Right forelimb (tissue), 1 donor: ENCODE results near the gene TRAK2.
"Not testable (repeated sequence)": the region's sequence is repeated elsewhere in the genome, so short reads cannot be mapped to it uniquely, and the experiment has no call there.

Experiments
- DNase-seq: peaks from one replicate; pipeline ENCODE4 v3.0.0-alpha.2; 2018

Gene TRAK2

GRCh38 chr2:201414099-201415023 is 36.9 kb downstream of the TRAK2 start:
- DNase-seq = no peak

GRCh38 chr2:201413552-201413951 is 37.7 kb downstream of the TRAK2 start:
- no peak for DNase-seq

- no peak for DNase-seq
Observed at GRCh38 chr2:201413143-201413542, 38.1 kb downstream of the TRAK2 start.

GRCh38 chr2:201411421-201411820 is 39.8 kb downstream of the TRAK2 start:
- no peak for DNase-seq

GRCh38 chr2:201408931-201409330 is 42.3 kb downstream of the TRAK2 start:
- no peak for DNase-seq

- DNase-seq = no peak
Observed at GRCh38 chr2:201407265-201407664, 44.0 kb downstream of the TRAK2 start.

GRCh38 chr2:201406077-201406662 is 45.1 kb downstream of the TRAK2 start:
- no peak for DNase-seq

GRCh38 chr2:201404699-201405280 is 46.5 kb downstream of the TRAK2 start:
- no peak for DNase-seq

GRCh38 chr2:201403880-201404279 is 47.4 kb downstream of the TRAK2 start:
- DNase-seq = no peak

- DNase-seq = no peak
Observed at GRCh38 chr2:201402651-201403562, 48.4 kb downstream of the TRAK2 start.

- no peak for DNase-seq
Observed at GRCh38 chr2:201401815-201402214, 49.4 kb downstream of the TRAK2 start.

- no peak for DNase-seq
Observed at GRCh38 chr2:201396595-201396994, 54.7 kb downstream of the TRAK2 start.

GRCh38 chr2:201383136-201383535 is 68.1 kb downstream of the TRAK2 start:
- no peak for DNase-seq

GRCh38 chr2:201378496-201379397 is 72.5 kb downstream of the TRAK2 start:
- no peak for DNase-seq

GRCh38 chr2:201377218-201377617 is 74.0 kb downstream of the TRAK2 start:
- no peak for DNase-seq

- no peak for DNase-seq
Observed at GRCh38 chr2:201369775-201370174, 81.5 kb downstream of the TRAK2 start.

- DNase-seq = not testable (repeated sequence)
Observed at GRCh38 chr2:201369318-201369717, 81.9 kb downstream of the TRAK2 start.

- no peak for DNase-seq
Observed at GRCh38 chr2:201366146-201366545, 85.1 kb downstream of the TRAK2 start.

GRCh38 chr2:201363857-201364560 is 87.2 kb downstream of the TRAK2 start:
- no peak for DNase-seq

- no peak for DNase-seq
Observed at GRCh38 chr2:201362396-201362795, 88.9 kb downstream of the TRAK2 start.
